Choroid plexus epithelial cell (primary cell): ENCODE results near the gene IL4R.

ENCODE experiments used
- DNase-seq: peaks from one replicate; pipeline ENCODE4 v3.0.0-alpha.2; 2010; ENCODE audit warnings: low read depth
- H3K4me3 ChIP-seq: 2 replicates; pipeline ENCODE4 v1.5.1; 2011; ENCODE audit warnings: low read depth, mild to moderate bottlenecking, control low read depth, low read length, moderate library complexity
- CTCF ChIP-seq: conservative IDR thresholded peaks from 2 replicates; pipeline ENCODE4 v1.5.1; 2011; ENCODE audit warnings: low read depth, mild to moderate bottlenecking, control low read depth, inconsistent platforms, low read length, moderate library complexity

IL4R gene

GRCh38 chr16:27313422-27314160 lies at the start of gene IL4R:
Gene IL4R (plus strand): TSS chr16:27313974. CDS start chr16:27340204, 26,230 bp downstream.
- H3K4me3 ChIP-seq, result peak within 1 kb of the TSS; percentile 72
- peak; percentile 88 for DNase-seq
- no peak for TF ChIP-seq CTCF

GRCh38 chr16:27264151-27264550 lies 49.6 kb upstream of the IL4R start:
- TF ChIP-seq CTCF, result no peak
- H3K4me3 ChIP-seq, result no peak overlapping the region
- DNase-seq, result peak; percentile 86

- no peak overlapping the region for H3K4me3 ChIP-seq
- DNase-seq, result no peak
- no peak for TF ChIP-seq CTCF
Observed at GRCh38 chr16:27265982-27266381, 47.8 kb upstream of the IL4R start.

- TF ChIP-seq CTCF, result no peak
- H3K4me3 ChIP-seq, result no peak overlapping the region
- no peak for DNase-seq
Observed at GRCh38 chr16:27267037-27267677, 46.6 kb upstream of the IL4R start.

GRCh38 chr16:27268376-27269299 lies 45.1 kb upstream of the IL4R start, which contains the start of gene NSMCE1:
Gene NSMCE1 (minus strand): TSS chr16:27268772. CDS start chr16:27257570, 11,202 bp downstream.
- DNase-seq, result peak; percentile 97
- TF ChIP-seq CTCF, result peak; percentile 39
- peak within 1 kb of the TSS; percentile 91 for H3K4me3 ChIP-seq

GRCh38 chr16:27269300-27270150 lies 44.2 kb upstream of the IL4R start:
- no peak for DNase-seq
- H3K4me3 ChIP-seq, result peak overlapping the region; percentile 91
- no peak for TF ChIP-seq CTCF
